GM18873 (cell line): Measurements from ENCODE around the gene NPHP4.
"Not testable (repeated sequence)": the region's sequence is repeated elsewhere in the genome, so short reads cannot be mapped to it uniquely, and the experiment has no call there.

Experiments
- ATAC-seq: cut with Tn5 transposase; IDR thresholded peaks from one replicate; pipeline ENCODE4 v1.9.1; 2021; ENCODE audit warnings: mild to moderate bottlenecking, moderate library complexity, moderate number of reproducible peaks; ENCODE audit not compliant: unreplicated experiment, low FRiP score

Gene NPHP4

GRCh38 chr1:5868931-5869500, 123.2 kb downstream of the NPHP4 start:
- no peak for ATAC-seq

GRCh38 chr1:5865774-5866173, 126.5 kb downstream of the NPHP4 start:
- no peak for ATAC-seq

- ATAC-seq = no peak
These were observed 127.2 kb downstream of the NPHP4 start for GRCh38 chr1:5865056-5865455.

- ATAC-seq = no peak
These were observed 128.0 kb downstream of the NPHP4 start for GRCh38 chr1:5864256-5864655.

GRCh38 chr1:5863238-5863637, 129.0 kb downstream of the NPHP4 start:
- ATAC-seq = no peak

GRCh38 chr1:5861871-5862825, 130.1 kb downstream of the NPHP4 start:
- no peak for ATAC-seq

GRCh38 chr1:5860277-5860676, 131.9 kb downstream of the NPHP4 start:
- ATAC-seq = no peak

GRCh38 chr1:5859766-5860165, 132.5 kb downstream of the NPHP4 start:
- ATAC-seq = no peak

GRCh38 chr1:5858844-5859407, 133.3 kb downstream of the NPHP4 start:
- no peak for ATAC-seq

GRCh38 chr1:5858246-5858645, 134.0 kb downstream of the NPHP4 start:
- no peak for ATAC-seq

GRCh38 chr1:5857508-5858090, 134.6 kb downstream of the NPHP4 start:
- ATAC-seq = no peak

- ATAC-seq = no peak
These were observed 135.2 kb downstream of the NPHP4 start for GRCh38 chr1:5857011-5857410.

GRCh38 chr1:5856246-5856815, 135.9 kb downstream of the NPHP4 start:
- no peak for ATAC-seq

GRCh38 chr1:5855196-5855897, 136.9 kb downstream of the NPHP4 start:
- ATAC-seq = no peak

- no peak for ATAC-seq
These were observed 137.5 kb downstream of the NPHP4 start for GRCh38 chr1:5854754-5855153.

- not testable (repeated sequence) for ATAC-seq
These were observed 138.4 kb downstream of the NPHP4 start for GRCh38 chr1:5853858-5854257.

- ATAC-seq = no peak
These were observed 141.7 kb downstream of the NPHP4 start for GRCh38 chr1:5850503-5850902.

- no peak for ATAC-seq
These were observed 142.7 kb downstream of the NPHP4 start for GRCh38 chr1:5849550-5849949.

- ATAC-seq = no peak
These were observed 145.1 kb downstream of the NPHP4 start for GRCh38 chr1:5847013-5847659.

GRCh38 chr1:5845376-5845775, 146.8 kb downstream of the NPHP4 start:
- ATAC-seq = no peak
